Panc1 (cell line): ENCODE measurements around the gene EXOC6B. TPM values are rescaled to one million over a fixed set of nuclear protein-coding genes. Genes with fewer than 3 reads are reported as not detected.

Experiments used
- ATAC-seq: fragments of 200-7000 bp; cut with Tn5 transposase; 2 replicates; pipeline ENCODE4 v1.9.1; 2020; ENCODE audit warnings: mild to moderate bottlenecking, moderate library complexity
- BruUV-seq: library from RNA; stranded (reverse); fragments of 400-500 nt; replicated peaks from 2 replicates; lab custom pipeline; 2021; lab: Mats Ljungman, UMichigan
- CTCF ChIA-PET: fragments of 300-600 bp; sonication (Branson Sonifier 250); formaldehyde crosslinking; loops from one replicate; lab custom pipeline; 2022; ENCODE audit warnings: antibody characterized with exemption; lab: Charles Lee
- POLR2A ChIA-PET: fragments of 300-600 bp; sonication (Branson Sonifier 250); formaldehyde crosslinking; loops from one replicate; lab custom pipeline; 2022; ENCODE audit warnings: antibody characterized with exemption; lab: Charles Lee
- DNase-seq: peaks from one replicate; pipeline ENCODE4 v3.0.0-alpha.2; 2010; ENCODE audit warnings: low read depth, low spot score
- H3K27ac ChIP-seq: 2 replicates; pipeline ENCODE4 v1.5.1; 2011; ENCODE audit warnings: mild to moderate bottlenecking, low read length, inconsistent platforms
- H3K27me3 ChIP-seq: fragments of 200-500 bp; sonication (Bioruptor generic); 2 replicates; pipeline ENCODE4 v1.6.0; 2014; ENCODE audit warnings: low read length, inconsistent platforms; ENCODE audit not compliant: control insufficient read depth, insufficient read depth
- H3K36me3 ChIP-seq: fragments of 200-500 bp; sonication (Bioruptor generic); 2 replicates; pipeline ENCODE4 v1.5.1; 2014; ENCODE audit warnings: inconsistent platforms, mild to moderate bottlenecking, low read length, moderate library complexity; ENCODE audit not compliant: control insufficient read depth, insufficient read depth
- H3K4me1 ChIP-seq: 2 replicates; pipeline ENCODE4 v1.5.1; 2011; ENCODE audit warnings: inconsistent platforms, mild to moderate bottlenecking, low read length, moderate library complexity; ENCODE audit not compliant: control insufficient read depth, insufficient read depth
- H3K4me3 ChIP-seq, 2 experiments: 2 replicates each; pipeline ENCODE4 v1.5.1; 2011 to 2012; ENCODE audit warnings: low read depth in 2 of 2, low read length in 2 of 2, mild to moderate bottlenecking in 2 of 2, inconsistent platforms in 1 of 2, moderate library complexity in 1 of 2
- H3K9me3 ChIP-seq: fragments of 200-500 bp; sonication (Bioruptor generic); 2 replicates; pipeline ENCODE4 v1.5.1; 2014; ENCODE audit warnings: low read depth, mild to moderate bottlenecking, inconsistent platforms, low read length, moderate library complexity; ENCODE audit not compliant: control insufficient read depth, insufficient read depth
- CTCF ChIP-seq: fragments of 450-650 bp; IDR thresholded peaks from 2 replicates; pipeline ENCODE4 v1.5.1; 2017; ENCODE audit warnings: mild to moderate bottlenecking
- POLR2AphosphoS5 ChIP-seq: IDR thresholded peaks from 2 replicates; pipeline ENCODE4 v1.6.1; 2012; ENCODE audit warnings: mild to moderate bottlenecking, low read depth, low read length, moderate library complexity
- REST ChIP-seq, 2 experiments: IDR thresholded peaks; 2 replicates each; pipeline ENCODE4 v1.6.1; 2011 to 2012; ENCODE audit warnings: low read depth in 2 of 2, control low read depth in 1 of 2, low read length in 1 of 2, mild to moderate bottlenecking in 1 of 2, moderate library complexity in 1 of 2; ENCODE audit not compliant: insufficient read depth in 1 of 2
- SIN3A ChIP-seq: IDR thresholded peaks from 2 replicates; pipeline ENCODE4 v1.6.1; 2012; ENCODE audit warnings: low read depth, mild to moderate bottlenecking, low read length, moderate library complexity, borderline replicate concordance; ENCODE audit not compliant: insufficient read depth
- TCF7L2 ChIP-seq: IDR thresholded peaks from 2 replicates; pipeline ENCODE4 v1.6.1; 2011; ENCODE audit warnings: mild to moderate bottlenecking, low read depth, low read length, inconsistent platforms
- in situ Hi-C: cut with HindIII; loops from 2 replicates; pipeline ENCODE4 v1.10.0; 2016; ENCODE audit warnings: low sequenced_read_pairs, low pct_unique_long_range_greater_than_20kb
- intact Hi-C: fragments of 100-400 bp; cut with micrococcal nuclease; formaldehyde crosslinking; loops from one replicate; pipeline ENCODE4 v1.10.0; 2022; ENCODE audit not compliant: unreplicated experiment
- total RNA-seq: library from RNA; stranded (reverse); gene quantifications from one replicate; pipeline ENCODE4 v1.2.1, GENCODE V29; 2021; ENCODE audit not compliant: unreplicated experiment

EXOC6B gene
- total RNA-seq, 1 experiment from 2014 or later, result 23.2 TPM

DNA sequence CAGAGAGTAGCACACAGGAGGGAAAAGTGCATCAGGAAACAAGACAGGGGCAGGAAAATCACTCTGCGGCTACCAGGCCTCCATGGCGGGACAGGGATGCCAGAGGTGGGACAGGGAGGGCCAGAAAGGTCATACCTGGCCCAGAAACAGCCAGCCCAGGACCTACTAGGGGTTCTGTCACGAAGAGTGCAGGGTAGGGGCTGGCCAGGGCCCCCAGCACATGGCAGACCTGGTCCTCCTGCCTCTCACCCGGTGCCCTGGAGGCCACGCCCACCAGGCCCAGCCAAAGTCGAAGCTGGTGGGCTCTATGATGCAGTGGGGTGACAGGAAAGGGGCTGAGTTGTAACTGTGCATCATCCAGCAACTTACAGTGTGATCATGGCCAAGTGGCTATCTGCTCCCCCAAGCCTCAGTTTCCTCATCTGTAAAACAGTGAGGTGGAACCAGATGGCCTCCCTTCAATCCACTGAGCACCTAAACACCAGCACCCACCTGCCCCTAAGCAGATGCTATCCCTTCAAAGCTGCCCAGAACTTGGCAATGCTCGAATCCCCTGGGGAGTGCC lies 688.8 kb downstream of the EXOC6B start:
- H3K27me3 ChIP-seq, result no peaks in the 10 kb centered on the region
- no peak; the same call in 1 of the 2 replicates for ATAC-seq
- ChIA-PET POLR2A (interaction anchor here (0.6 kb wide), 1 partner anchor 11 kb away, joined by 3 read pairs; no protein-coding TSS in a partner anchor), CTCF (no interaction called here)
- H3K4me3 ChIP-seq, result no peak overlapping the region
- DNase-seq, result no peak
- BruUV-seq, result no TSS peak
- no peaks in the 10 kb centered on the region for H3K9me3 ChIP-seq
- H3K27ac ChIP-seq, result no peak overlapping the region
- H3K36me3 ChIP-seq, result no peaks in the 10 kb centered on the region
- TF ChIP-seq REST (IDR thresholded peaks at IDR 0.05; ENCODE audit: insufficient read depth in 1 of 2, low read depth in 2 of 2, low read length in 1 of 2) (no peak), POLR2AphosphoS5 (no peak), TCF7L2 (no peak), SIN3A (no peak), CTCF (no peak)
- H3K4me1 ChIP-seq, result peaks cover 7% of the 10 kb centered on the region
- in situ Hi-C loops, result no loop called here
- intact Hi-C loops, result no loop called here

GRCh38 chr2:72136331-72136730 lies 689.5 kb downstream of the EXOC6B start:
- no TSS peak for BruUV-seq
- intact Hi-C loops (no loop called here), in situ Hi-C loops (no loop called here)
- H3K36me3 ChIP-seq, result no peaks in the 10 kb centered on the region
- peaks cover 7% of the 10 kb centered on the region for H3K4me1 ChIP-seq
- ChIA-PET POLR2A (no interaction called here), CTCF (no interaction called here)
- H3K27me3 ChIP-seq, result no peaks in the 10 kb centered on the region
- H3K9me3 ChIP-seq, result no peaks in the 10 kb centered on the region
- DNase-seq (no peak), ATAC-seq (no peak)
- H3K4me3 ChIP-seq, result no peak overlapping the region
- H3K27ac ChIP-seq, result no peak overlapping the region
- TF ChIP-seq SIN3A (no peak), POLR2AphosphoS5 (no peak), REST (IDR thresholded peaks at IDR 0.05; ENCODE audit: insufficient read depth in 1 of 2, low read depth in 2 of 2, low read length in 1 of 2) (no peak), CTCF (no peak), TCF7L2 (no peak)
